HFFc6 (cell line): ENCODE measurements around the gene MARK3. TPM values are rescaled to one million over a fixed set of nuclear protein-coding genes. Genes with fewer than 3 reads are reported as not detected.

ENCODE experiments used
- DNase-seq: peaks from one replicate; pipeline ENCODE4 v3.0.0-alpha.2; 2018
- H3K27ac Mint-ChIP-seq: 2 replicates; pipeline ENCODE4 v1.8.0; 2020; ENCODE audit warnings: mild to moderate bottlenecking, mixed read lengths
- H3K27me3 Mint-ChIP-seq: 2 replicates; pipeline ENCODE4 v1.8.0; 2021; ENCODE audit warnings: mild to moderate bottlenecking, moderate library complexity, mixed read lengths; ENCODE audit not compliant: insufficient read depth
- H3K36me3 Mint-ChIP-seq: 2 replicates; pipeline ENCODE4 v1.8.0; 2021; ENCODE audit warnings: low read depth, mixed read lengths
- H3K4me1 Mint-ChIP-seq: 2 replicates; pipeline ENCODE4 v1.8.0; 2020; ENCODE audit warnings: low read depth, mixed read lengths
- H3K4me3 Mint-ChIP-seq: 2 replicates; pipeline ENCODE4 v1.8.0; 2020; ENCODE audit warnings: mild to moderate bottlenecking, moderate library complexity, mixed read lengths
- H3K9me3 Mint-ChIP-seq: 2 replicates; pipeline ENCODE4 v1.8.0; 2020; ENCODE audit warnings: mild to moderate bottlenecking, mixed read lengths
- total RNA-seq, 6 experiments: library from RNA; stranded (reverse); fragmentation: NEBNext Ultra II Directional; extraction: Animal tissue kit (Norgen Biotek cat#: 25700); gene quantifications; 2 replicates in 1 of 6; 3 replicates in 5 of 6; pipeline ENCODE4 v1.2.3, GENCODE V29; 2021
- TF ChIP-seq, protein P1 (sequence below): fragments of 200-600 bp; sonication (generic); IDR thresholded peaks from 2 replicates; pipeline ENCODE4 v1.5.0; 2021; ENCODE audit warnings: antibody characterized with exemption, mild to moderate bottlenecking

MARK3 gene
- total RNA-seq, 6 experiments from 2014 or later: 57.4 to 71.8 (median 65.7) TPM

- H3K27me3 Mint-ChIP-seq: no peaks in the 10 kb centered on the region
- H3K36me3 Mint-ChIP-seq: peaks cover 20% of the 10 kb centered on the region
- DNase-seq: no peak
- TF ChIP-seq, protein P1, sequence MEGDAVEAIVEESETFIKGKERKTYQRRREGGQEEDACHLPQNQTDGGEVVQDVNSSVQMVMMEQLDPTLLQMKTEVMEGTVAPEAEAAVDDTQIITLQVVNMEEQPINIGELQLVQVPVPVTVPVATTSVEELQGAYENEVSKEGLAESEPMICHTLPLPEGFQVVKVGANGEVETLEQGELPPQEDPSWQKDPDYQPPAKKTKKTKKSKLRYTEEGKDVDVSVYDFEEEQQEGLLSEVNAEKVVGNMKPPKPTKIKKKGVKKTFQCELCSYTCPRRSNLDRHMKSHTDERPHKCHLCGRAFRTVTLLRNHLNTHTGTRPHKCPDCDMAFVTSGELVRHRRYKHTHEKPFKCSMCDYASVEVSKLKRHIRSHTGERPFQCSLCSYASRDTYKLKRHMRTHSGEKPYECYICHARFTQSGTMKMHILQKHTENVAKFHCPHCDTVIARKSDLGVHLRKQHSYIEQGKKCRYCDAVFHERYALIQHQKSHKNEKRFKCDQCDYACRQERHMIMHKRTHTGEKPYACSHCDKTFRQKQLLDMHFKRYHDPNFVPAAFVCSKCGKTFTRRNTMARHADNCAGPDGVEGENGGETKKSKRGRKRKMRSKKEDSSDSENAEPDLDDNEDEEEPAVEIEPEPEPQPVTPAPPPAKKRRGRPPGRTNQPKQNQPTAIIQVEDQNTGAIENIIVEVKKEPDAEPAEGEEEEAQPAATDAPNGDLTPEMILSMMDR: no peak
- H3K9me3 Mint-ChIP-seq: no peaks in the 10 kb centered on the region
- no peak overlapping the region for H3K4me3 Mint-ChIP-seq
- H3K4me1 Mint-ChIP-seq: peaks cover 37% of the 10 kb centered on the region
- H3K27ac Mint-ChIP-seq: no peak overlapping the region
Observed at GRCh38 chr14:103430358-103430757, 45.1 kb downstream of the MARK3 start.

DNA sequence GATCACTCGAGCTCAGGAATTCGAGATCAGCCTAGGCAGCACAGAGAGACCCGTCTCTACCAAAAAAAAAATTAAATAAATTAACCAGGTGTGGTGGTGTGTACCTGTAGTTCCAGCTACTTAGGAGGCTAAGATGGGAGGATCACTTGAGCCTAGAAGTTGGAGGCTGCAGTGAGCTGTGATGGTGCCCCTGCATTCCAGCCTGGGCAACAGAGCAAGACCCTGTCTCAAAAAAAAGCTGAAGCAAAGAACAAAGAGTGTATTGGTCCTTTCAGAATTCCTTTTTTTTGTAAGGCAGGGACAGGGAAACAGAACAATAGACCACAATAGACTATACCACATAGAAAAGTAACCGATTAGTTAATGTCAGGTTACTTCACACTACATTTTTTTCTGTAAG, 47.4 kb downstream of the MARK3 start:
- Mint-ChIP-seq H3K27me3 (no peaks in the 10 kb centered on the region; the same call in 1 of the 2 replicates), H3K9me3 (no peaks in the 10 kb centered on the region), H3K4me3 (no peak overlapping the region), H3K36me3 (peaks cover 26% of the 10 kb centered on the region), H3K27ac (no peak overlapping the region), H3K4me1 (peaks cover 35% of the 10 kb centered on the region)
- TF ChIP-seq, protein P1: no peak
- DNase-seq: no peak

DNA sequence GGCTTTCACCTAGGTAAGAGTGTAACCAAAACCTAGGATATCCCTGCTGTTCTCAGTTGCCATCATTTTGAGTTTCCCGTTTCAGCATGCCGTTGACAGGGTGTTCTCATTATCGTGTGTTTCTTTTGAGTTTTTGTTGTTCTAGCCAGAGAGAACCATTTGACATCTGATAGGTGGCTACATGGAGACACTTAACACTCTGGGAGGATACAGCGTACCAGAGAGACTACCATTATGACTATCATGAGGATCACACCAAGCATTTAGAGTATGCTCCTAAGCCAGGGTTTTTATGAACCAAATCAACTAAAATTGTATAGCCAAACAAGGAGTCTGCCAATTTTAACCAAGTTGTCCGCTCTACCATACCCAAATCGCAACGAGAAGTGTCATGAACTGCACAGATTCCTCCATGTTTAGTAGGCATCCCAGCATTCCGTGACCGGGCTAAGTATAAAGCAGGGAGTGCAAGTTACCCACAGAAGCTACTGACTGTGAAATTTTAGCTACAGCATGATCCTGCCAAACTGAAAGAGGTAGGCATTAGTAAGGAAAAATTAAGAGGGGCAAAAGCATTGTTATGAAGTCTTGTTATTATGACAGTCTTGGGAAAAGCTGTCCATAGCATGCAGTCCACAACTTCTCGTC, 48.8 kb downstream of the MARK3 start:
- Mint-ChIP-seq H3K36me3 (peaks cover 22% of the 10 kb centered on the region), H3K27ac (no peak overlapping the region; the same call in 1 of the 2 replicates), H3K4me3 (no peak overlapping the region), H3K4me1 (peaks cover 21% of the 10 kb centered on the region), H3K9me3 (no peaks in the 10 kb centered on the region), H3K27me3 (no peaks in the 10 kb centered on the region; the same call in 1 of the 2 replicates)
- DNase-seq: no peak
- TF ChIP-seq, protein P1: no peak

GRCh38 chr14:103434868-103435442, 49.7 kb downstream of the MARK3 start:
- TF ChIP-seq, protein P1: no peak
- H3K36me3 Mint-ChIP-seq: peaks cover 24% of the 10 kb centered on the region
- H3K9me3 Mint-ChIP-seq: no peaks in the 10 kb centered on the region
- DNase-seq: no peak
- H3K27ac Mint-ChIP-seq: no peak overlapping the region
- H3K27me3 Mint-ChIP-seq: no peaks in the 10 kb centered on the region; the same call in 1 of the 2 replicates
- H3K4me3 Mint-ChIP-seq: no peak overlapping the region
- peaks cover 14% of the 10 kb centered on the region for H3K4me1 Mint-ChIP-seq

GRCh38 chr14:103436533-103436932, 51.3 kb downstream of the MARK3 start:
- DNase-seq: peak; percentile 31
- H3K4me1 Mint-ChIP-seq: peaks cover 14% of the 10 kb centered on the region
- no peaks in the 10 kb centered on the region; the same call in 1 of the 2 replicates for H3K27me3 Mint-ChIP-seq
- no peaks in the 10 kb centered on the region for H3K9me3 Mint-ChIP-seq
- TF ChIP-seq, protein P1: no peak
- H3K4me3 Mint-ChIP-seq: no peak overlapping the region
- H3K27ac Mint-ChIP-seq: peak overlapping the region; percentile 39
- H3K36me3 Mint-ChIP-seq: peaks cover 21% of the 10 kb centered on the region
